Measurements from ENCODE around the gene ZSWIM6.

Gene ZSWIM6

GRCh38 chr5:61587125-61587524 is 255.1 kb downstream of the ZSWIM6 start:
- ChIA-PET CTCF (no interaction called here), POLR2A (no interaction called here)
- no peak for TF ChIP-seq HDGF (IDR thresholded peaks at IDR 0.05; ENCODE audit: borderline replicate concordance)
- no peak for TF ChIP-seq ELF4 (IDR thresholded peaks at IDR 0.05)
- no peak for TF ChIP-seq CTBP1 (IDR thresholded peaks at IDR 0.05; ENCODE audit: borderline replicate concordance)
- no peak for TF ChIP-seq FOXK2 (IDR thresholded peaks at IDR 0.05)
- TF ChIP-seq FOXA1 (IDR thresholded peaks at IDR 0.05) = no peak
- no peak for TF ChIP-seq ARNT (IDR thresholded peaks at IDR 0.05)
- TF ChIP-seq BHLHE40 (IDR thresholded peaks at IDR 0.05; ENCODE audit: borderline replicate concordance) = no peak
- TF ChIP-seq PKNOX1 (IDR thresholded peaks at IDR 0.05) = no peak
- no peak for TF ChIP-seq SP1 (IDR thresholded peaks at IDR 0.05)
- TF ChIP-seq L3MBTL2 (conservative IDR thresholded peaks at IDR 0.05) = no peak
- TF ChIP-seq LEF1 (IDR thresholded peaks at IDR 0.05; ENCODE audit: borderline replicate concordance) = no peak
- DNase-seq (ENCODE audit: extremely low spot score) = no peak

- TF ChIP-seq CTBP1 (IDR thresholded peaks at IDR 0.05; ENCODE audit: borderline replicate concordance) (no peak), L3MBTL2 (conservative IDR thresholded peaks at IDR 0.05) (no peak), ZNF384 (IDR thresholded peaks at IDR 0.05) (no peak), SUZ12 (IDR thresholded peaks at IDR 0.05) (no peak), FOXK2 (IDR thresholded peaks at IDR 0.05) (no peak), ARNT (IDR thresholded peaks at IDR 0.05) (no peak), HDGF (IDR thresholded peaks at IDR 0.05; ENCODE audit: borderline replicate concordance) (no peak), FOXM1 (IDR thresholded peaks at IDR 0.05; ENCODE audit: borderline replicate concordance) (no peak), SP1 (IDR thresholded peaks at IDR 0.05) (no peak), BHLHE40 (IDR thresholded peaks at IDR 0.05; ENCODE audit: borderline replicate concordance) (no peak)
- ChIA-PET CTCF (no interaction called here), POLR2A (no interaction called here)
- DNase-seq (ENCODE audit: extremely low spot score) = no peak
These were observed 256.2 kb downstream of the ZSWIM6 start for GRCh38 chr5:61588216-61588615.

- TF ChIP-seq PKNOX1 (IDR thresholded peaks at IDR 0.05) (no peak), FOXK2 (IDR thresholded peaks at IDR 0.05) (no peak), L3MBTL2 (conservative IDR thresholded peaks at IDR 0.05) (no peak), NFRKB (IDR thresholded peaks at IDR 0.05) (no peak), FOXA1 (IDR thresholded peaks at IDR 0.05) (no peak), CTBP1 (IDR thresholded peaks at IDR 0.05; ENCODE audit: borderline replicate concordance) (no peak)
- no peak for DNase-seq (ENCODE audit: extremely low spot score)
- CTCF ChIA-PET = no interaction called here
- POLR2A ChIA-PET = no interaction called here
These were observed 257.9 kb downstream of the ZSWIM6 start for GRCh38 chr5:61589946-61590345.

- ChIA-PET CTCF (no interaction called here), POLR2A (no interaction called here)
- TF ChIP-seq HDGF (IDR thresholded peaks at IDR 0.05; ENCODE audit: borderline replicate concordance) (no peak), SUZ12 (IDR thresholded peaks at IDR 0.05) (no peak), CTBP1 (IDR thresholded peaks at IDR 0.05; ENCODE audit: borderline replicate concordance) (no peak), TARDBP (IDR thresholded peaks at IDR 0.05) (no peak), FOXA1 (IDR thresholded peaks at IDR 0.05) (no peak), FOXM1 (IDR thresholded peaks at IDR 0.05; ENCODE audit: borderline replicate concordance) (no peak), ARNT (IDR thresholded peaks at IDR 0.05) (no peak), ZNF384 (IDR thresholded peaks at IDR 0.05) (no peak), BHLHE40 (IDR thresholded peaks at IDR 0.05; ENCODE audit: borderline replicate concordance) (no peak), NFRKB (IDR thresholded peaks at IDR 0.05) (no peak), L3MBTL2 (conservative IDR thresholded peaks at IDR 0.05) (no peak), PKNOX1 (IDR thresholded peaks at IDR 0.05) (no peak), SP1 (IDR thresholded peaks at IDR 0.05) (no peak), ELF4 (IDR thresholded peaks at IDR 0.05) (no peak)
- no peak for DNase-seq (ENCODE audit: extremely low spot score)
These were observed 258.4 kb downstream of the ZSWIM6 start for GRCh38 chr5:61590473-61590872.

- TF ChIP-seq ARNT (IDR thresholded peaks at IDR 0.05) = no peak
- no peak for TF ChIP-seq ELF4 (IDR thresholded peaks at IDR 0.05)
- no peak for TF ChIP-seq HDGF (IDR thresholded peaks at IDR 0.05; ENCODE audit: borderline replicate concordance)
- TF ChIP-seq TARDBP (IDR thresholded peaks at IDR 0.05) = no peak
- no peak for TF ChIP-seq FOXM1 (IDR thresholded peaks at IDR 0.05; ENCODE audit: borderline replicate concordance)
- no peak for TF ChIP-seq CTBP1 (IDR thresholded peaks at IDR 0.05; ENCODE audit: borderline replicate concordance)
- TF ChIP-seq SUZ12 (IDR thresholded peaks at IDR 0.05) = no peak
- no peak for TF ChIP-seq ZNF384 (IDR thresholded peaks at IDR 0.05)
- TF ChIP-seq FOXK2 (IDR thresholded peaks at IDR 0.05) = no peak
- no peak for TF ChIP-seq PKNOX1 (IDR thresholded peaks at IDR 0.05)
- no peak for TF ChIP-seq NFRKB (IDR thresholded peaks at IDR 0.05)
- TF ChIP-seq SP1 (IDR thresholded peaks at IDR 0.05) = no peak
- TF ChIP-seq LEF1 (IDR thresholded peaks at IDR 0.05; ENCODE audit: borderline replicate concordance) = no peak
- no peak for TF ChIP-seq L3MBTL2 (conservative IDR thresholded peaks at IDR 0.05)
- POLR2A ChIA-PET = no interaction called here
- no peak for DNase-seq (ENCODE audit: extremely low spot score)
- CTCF ChIA-PET = no interaction called here
These were observed 259.8 kb downstream of the ZSWIM6 start for GRCh38 chr5:61591859-61592258.

GRCh38 chr5:61595426-61595825 is 263.4 kb downstream of the ZSWIM6 start:
- CTCF ChIA-PET = no interaction called here
- no peak for DNase-seq (ENCODE audit: extremely low spot score)
- TF ChIP-seq ZNF384 (IDR thresholded peaks at IDR 0.05) (no peak), LEF1 (IDR thresholded peaks at IDR 0.05; ENCODE audit: borderline replicate concordance) (no peak), SUZ12 (IDR thresholded peaks at IDR 0.05) (no peak), FOXM1 (IDR thresholded peaks at IDR 0.05; ENCODE audit: borderline replicate concordance) (no peak), ELF4 (IDR thresholded peaks at IDR 0.05) (no peak), TARDBP (IDR thresholded peaks at IDR 0.05) (no peak)
- POLR2A ChIA-PET = no interaction called here
